Fibroblast of lung (primary cell): ENCODE measurements around the gene PIK3AP1.

Source experiments
- CTCF ChIP-seq, 2 donors: IDR thresholded peaks in 1 of 2; conservative IDR thresholded peaks in 1 of 2; 1 replicate in 1 of 2; 2 replicates in 1 of 2; pipeline ENCODE4 v1.5.1; 2011 to 2012; ENCODE audit warnings: low read length in 2 of 2, control low read depth in 1 of 2, inconsistent platforms in 1 of 2, low read depth in 1 of 2, mild to moderate bottlenecking in 1 of 2
- EZH2 ChIP-seq: IDR thresholded peaks from 2 replicates; pipeline ENCODE4 v1.5.1; 2012; ENCODE audit warnings: low read length, control low read depth, mild to moderate bottlenecking; ENCODE audit errors: missing control alignments

- TF ChIP-seq CTCF (conservative IDR thresholded peaks at IDR 0.05 in 1 of 2, IDR thresholded peaks at IDR 0.05 in 1 of 2; ENCODE audit: low read depth in 1 of 2, low read length in 2 of 2) (no peak), EZH2 (no peak)
These were observed 33.6 kb upstream of the PIK3AP1 start for GRCh38 chr10:96753956-96754355.
